ENCODE data around the gene TNFRSF6B. TPM values are rescaled to one million over a fixed set of nuclear protein-coding genes. Genes with fewer than 3 reads are reported as not detected.

The TNFRSF6B gene
- total and polyA plus RNA-seq, 2 donors from 2014 or later = 2.4 to 64.5 TPM

DNA sequence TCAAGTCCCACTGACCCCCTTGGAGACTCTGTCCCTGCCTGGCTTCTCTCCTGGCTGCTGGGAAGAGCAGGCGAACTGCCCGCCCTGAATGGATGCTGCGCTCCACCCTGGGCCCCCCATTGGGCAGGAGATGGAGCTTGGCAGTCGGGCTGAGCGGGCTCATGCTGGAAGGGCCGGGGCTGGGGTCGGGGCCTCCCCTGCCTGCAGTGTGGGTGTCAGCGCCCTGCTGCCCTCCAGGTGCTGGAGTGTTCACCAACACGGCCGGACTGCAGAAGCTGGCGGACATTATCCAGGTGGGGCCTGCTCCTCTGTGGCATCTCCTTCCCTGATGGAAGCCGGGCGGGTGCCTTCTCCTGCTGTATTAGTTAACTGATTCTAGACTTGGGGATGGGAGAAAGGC lies 16.0 kb upstream of the TNFRSF6B start:
- Histone ChIP-seq H3K27ac (ENCODE audit: low read depth in 2 of 2, low read length in 2 of 2) (no peak overlapping the region), H3K4me3 (ENCODE audit: low read length in 3 of 3) (no peak overlapping the region), H3K9me3 (ENCODE audit: control insufficient read depth in 2 of 3, insufficient read depth in 1 of 3, low read length in 3 of 3) (no peaks in the 10 kb centered on the region), H3K27me3 (ENCODE audit: control insufficient read depth, insufficient read depth, low read length) (no peaks in the 10 kb centered on the region), H3K4me1 (ENCODE audit: control insufficient read depth in 2 of 3, insufficient read depth in 2 of 3, low read depth in 1 of 3, low read length in 3 of 3) (peaks cover 0 to 11% (median 0%) of the 10 kb centered on the region in 3 donors), H3K9ac (ENCODE audit: low read length in 3 of 3) (no peak overlapping the region), H3K36me3 (ENCODE audit: control insufficient read depth in 2 of 3, insufficient read depth in 3 of 3, low read length in 3 of 3) (no peaks in the 10 kb centered on the region)
- FAIRE-seq = no peak
- peak in 1 of 5 donors; percentile 71 for DNase-seq
- TF ChIP-seq, protein P1, sequence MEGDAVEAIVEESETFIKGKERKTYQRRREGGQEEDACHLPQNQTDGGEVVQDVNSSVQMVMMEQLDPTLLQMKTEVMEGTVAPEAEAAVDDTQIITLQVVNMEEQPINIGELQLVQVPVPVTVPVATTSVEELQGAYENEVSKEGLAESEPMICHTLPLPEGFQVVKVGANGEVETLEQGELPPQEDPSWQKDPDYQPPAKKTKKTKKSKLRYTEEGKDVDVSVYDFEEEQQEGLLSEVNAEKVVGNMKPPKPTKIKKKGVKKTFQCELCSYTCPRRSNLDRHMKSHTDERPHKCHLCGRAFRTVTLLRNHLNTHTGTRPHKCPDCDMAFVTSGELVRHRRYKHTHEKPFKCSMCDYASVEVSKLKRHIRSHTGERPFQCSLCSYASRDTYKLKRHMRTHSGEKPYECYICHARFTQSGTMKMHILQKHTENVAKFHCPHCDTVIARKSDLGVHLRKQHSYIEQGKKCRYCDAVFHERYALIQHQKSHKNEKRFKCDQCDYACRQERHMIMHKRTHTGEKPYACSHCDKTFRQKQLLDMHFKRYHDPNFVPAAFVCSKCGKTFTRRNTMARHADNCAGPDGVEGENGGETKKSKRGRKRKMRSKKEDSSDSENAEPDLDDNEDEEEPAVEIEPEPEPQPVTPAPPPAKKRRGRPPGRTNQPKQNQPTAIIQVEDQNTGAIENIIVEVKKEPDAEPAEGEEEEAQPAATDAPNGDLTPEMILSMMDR (IDR thresholded peaks at IDR 0.05; ENCODE audit: borderline replicate concordance, extremely low read depth, insufficient read depth) = no peak
- intact Hi-C loops (cut with DNase I) = no loop called here

DNA sequence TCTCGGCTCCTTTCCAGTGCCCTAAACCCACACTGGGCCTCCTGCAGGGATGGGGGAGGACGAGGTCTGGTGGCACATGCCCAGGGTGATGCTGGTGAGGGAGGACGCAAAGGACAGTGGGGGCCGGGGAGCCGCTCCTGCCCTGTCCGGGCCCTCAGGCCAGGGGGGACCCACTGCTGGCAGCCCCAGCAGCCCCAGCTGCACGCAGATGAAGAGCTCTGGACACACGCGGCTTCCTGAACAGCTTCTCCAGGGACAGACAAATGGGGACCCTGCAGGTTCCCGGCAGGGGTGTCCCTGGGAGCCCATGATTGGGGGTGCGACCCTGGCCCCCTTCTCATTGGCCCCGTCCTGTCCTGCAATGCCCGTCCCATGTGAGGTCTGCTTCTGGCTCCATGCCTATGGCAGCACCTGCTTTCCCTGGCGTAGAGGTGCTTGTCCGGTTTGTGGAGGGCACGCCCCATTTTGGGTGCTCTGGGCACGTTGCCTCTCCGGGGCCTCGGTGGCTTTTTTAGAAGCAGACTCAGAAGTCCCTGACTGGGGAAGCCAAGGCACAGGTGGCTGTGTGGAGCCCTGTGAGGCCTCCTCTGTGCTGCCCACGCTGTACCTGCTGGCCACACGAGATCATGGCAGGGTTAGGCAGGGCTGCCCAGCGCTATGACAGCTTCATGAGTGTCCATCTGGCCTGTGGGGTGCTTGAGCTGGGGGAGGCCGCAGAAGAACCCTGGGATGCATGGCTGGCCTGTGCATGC lies 15.4 kb upstream of the TNFRSF6B start:
- intact Hi-C loops (cut with DNase I) = no loop called here
- Histone ChIP-seq H3K36me3 (ENCODE audit: control insufficient read depth in 2 of 3, insufficient read depth in 3 of 3, low read length in 3 of 3) (no peaks in the 10 kb centered on the region), H3K27me3 (ENCODE audit: control insufficient read depth, insufficient read depth, low read length) (no peaks in the 10 kb centered on the region), H3K9me3 (ENCODE audit: control insufficient read depth in 2 of 3, insufficient read depth in 1 of 3, low read length in 3 of 3) (no peaks in the 10 kb centered on the region), H3K4me1 (ENCODE audit: control insufficient read depth in 2 of 3, insufficient read depth in 2 of 3, low read depth in 1 of 3, low read length in 3 of 3) (peaks cover 0 to 17% (median 0%) of the 10 kb centered on the region in 3 donors), H3K27ac (ENCODE audit: low read depth in 2 of 2, low read length in 2 of 2) (peak overlapping the region in 1 of 2 donors; percentile 51), H3K4me3 (ENCODE audit: low read length in 3 of 3) (no peak overlapping the region), H3K9ac (ENCODE audit: low read length in 3 of 3) (no peak overlapping the region)
- no peak for FAIRE-seq
- peak in 1 of 5 donors; percentile 67 for DNase-seq
- TF ChIP-seq, protein P1 (IDR thresholded peaks at IDR 0.05; ENCODE audit: borderline replicate concordance, extremely low read depth, insufficient read depth) = no peak

DNA sequence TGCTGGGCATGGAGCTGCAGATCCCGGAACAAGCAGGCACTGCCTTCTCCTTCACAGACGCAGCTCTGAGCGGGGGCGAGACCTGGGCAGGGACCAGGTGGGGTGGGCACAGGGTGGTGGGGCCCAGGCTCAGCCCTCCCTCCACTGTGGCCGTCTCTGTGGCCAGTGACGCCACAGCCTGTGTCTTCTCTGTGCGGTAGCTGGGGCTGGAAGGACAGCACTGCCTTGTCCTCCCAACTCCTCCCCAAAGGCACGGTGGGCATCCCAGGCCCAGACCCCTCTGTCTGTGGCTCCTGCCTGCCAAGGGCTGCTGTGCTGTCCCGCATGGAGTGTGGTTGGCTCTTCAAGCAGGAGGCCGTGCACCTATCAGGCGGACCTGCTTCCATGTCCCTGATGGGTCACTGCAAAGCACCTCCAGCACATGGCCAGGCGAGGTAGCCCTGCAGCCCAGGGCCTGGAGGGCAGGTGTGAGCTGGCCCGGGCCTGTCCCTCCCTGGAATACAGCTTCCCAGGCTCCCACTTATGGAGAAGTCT lies 14.8 kb upstream of the TNFRSF6B start:
- peak overlapping the region; percentile 32 to 51 for H3K27ac ChIP-seq (ENCODE audit: low read depth in 2 of 2, low read length in 2 of 2)
- FAIRE-seq = no peak
- intact Hi-C loops (cut with DNase I) = no loop called here
- TF ChIP-seq, protein P1 (IDR thresholded peaks at IDR 0.05; ENCODE audit: borderline replicate concordance, extremely low read depth, insufficient read depth) = no peak
- no peaks in the 10 kb centered on the region for H3K9me3 ChIP-seq (ENCODE audit: control insufficient read depth in 2 of 3, insufficient read depth in 1 of 3, low read length in 3 of 3)
- H3K9ac ChIP-seq (ENCODE audit: low read length in 3 of 3) = no peak overlapping the region
- peaks cover 0 to 23% (median 3%) of the 10 kb centered on the region in 3 donors for H3K4me1 ChIP-seq (ENCODE audit: control insufficient read depth in 2 of 3, insufficient read depth in 2 of 3, low read depth in 1 of 3, low read length in 3 of 3)
- DNase-seq = peak in 1 of 5 donors; percentile 71
- H3K4me3 ChIP-seq (ENCODE audit: low read length in 3 of 3) = no peak overlapping the region
- no peaks in the 10 kb centered on the region for H3K36me3 ChIP-seq (ENCODE audit: control insufficient read depth in 2 of 3, insufficient read depth in 3 of 3, low read length in 3 of 3)
- no peaks in the 10 kb centered on the region for H3K27me3 ChIP-seq (ENCODE audit: control insufficient read depth, insufficient read depth, low read length)
